Stimulated activated CD8-positive, alpha-beta memory T cell treated with anti-CD3 and anti-CD28 coated beads, Interleukin-7, amount 100 ng/mL, for 4 hours (primary cell): ENCODE data around the gene TDRD10.

ENCODE experiments used
- DNase-seq, 2 donors: peaks; one replicate each; pipeline ENCODE4 v3.0.0-alpha.2; 2020; ENCODE audit warnings: low read depth in 2 of 2

The TDRD10 gene

DNA sequence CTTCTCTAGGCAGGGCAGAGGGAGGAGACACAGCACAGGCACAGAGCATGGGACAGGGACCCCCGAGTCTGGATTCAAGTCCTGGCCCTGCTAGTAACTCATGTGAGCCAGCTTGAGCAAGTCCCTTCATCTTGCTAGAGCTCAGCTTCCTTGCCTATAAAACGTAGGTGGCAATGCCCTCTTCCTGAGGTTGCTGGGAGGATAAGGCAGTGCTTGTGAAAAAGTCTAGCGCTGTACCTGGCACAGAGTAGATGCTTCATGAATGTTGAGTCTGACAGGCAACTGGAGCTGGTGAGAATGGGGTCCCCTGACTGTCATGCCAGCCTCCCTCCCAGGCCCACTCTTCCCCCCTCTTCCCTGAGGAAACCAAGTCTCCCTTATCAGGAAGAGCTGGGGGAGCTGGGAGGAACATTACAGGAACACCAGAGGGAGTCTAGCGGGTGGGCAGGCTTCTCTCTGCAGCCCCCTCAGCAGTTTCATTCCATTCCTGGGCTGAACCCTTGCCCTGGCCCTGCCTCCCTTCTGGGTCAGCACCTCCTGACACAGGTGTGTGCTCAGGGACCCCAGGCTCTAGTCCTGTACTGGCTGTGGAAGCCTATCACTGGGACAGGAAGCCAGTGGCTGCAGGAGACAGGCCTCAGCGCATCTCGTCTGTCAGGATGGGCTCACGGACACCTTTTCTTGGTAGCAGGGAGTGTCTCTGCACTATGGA, 75.5 kb downstream of the TDRD10 start:
- no peak for DNase-seq

DNA sequence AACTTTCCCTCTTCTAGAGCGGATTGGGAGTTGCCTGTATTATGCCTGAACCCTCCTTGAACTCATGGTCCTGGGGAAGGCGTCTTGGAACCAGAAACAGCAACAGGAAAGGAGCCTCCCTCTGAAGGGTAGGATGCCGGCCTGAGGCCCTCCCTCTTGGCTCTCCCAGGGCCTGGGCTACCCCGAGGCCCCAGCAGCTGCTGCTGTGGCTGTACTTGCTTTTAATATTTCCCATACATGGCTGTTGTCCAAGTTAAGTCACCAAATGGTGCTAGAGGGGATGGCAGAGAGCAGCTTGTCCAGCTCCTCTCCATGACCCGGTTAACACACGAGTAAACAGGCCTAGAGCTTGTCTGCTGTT, 76.0 kb downstream of the TDRD10 start:
- no peak for DNase-seq

DNA sequence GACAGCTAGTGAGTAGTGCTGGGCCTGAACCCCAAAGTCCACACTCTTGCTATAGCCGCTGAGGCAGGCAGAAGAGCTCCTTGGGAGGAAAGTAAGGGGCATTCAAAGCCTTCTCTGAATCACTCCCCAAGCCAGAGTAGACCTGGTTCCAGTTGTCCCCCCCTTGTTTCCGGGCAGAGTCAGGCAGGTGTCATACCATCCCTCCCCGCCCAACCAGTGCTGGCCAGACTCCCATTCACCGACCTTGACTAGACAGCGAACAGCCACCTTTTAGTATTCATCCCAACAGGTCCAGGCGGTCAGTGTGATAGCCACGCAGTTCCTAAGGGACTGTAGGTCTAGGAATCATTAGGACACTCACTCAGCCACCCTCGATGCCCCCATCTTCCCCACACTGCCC, 77.4 kb downstream of the TDRD10 start:
- no peak for DNase-seq

DNA sequence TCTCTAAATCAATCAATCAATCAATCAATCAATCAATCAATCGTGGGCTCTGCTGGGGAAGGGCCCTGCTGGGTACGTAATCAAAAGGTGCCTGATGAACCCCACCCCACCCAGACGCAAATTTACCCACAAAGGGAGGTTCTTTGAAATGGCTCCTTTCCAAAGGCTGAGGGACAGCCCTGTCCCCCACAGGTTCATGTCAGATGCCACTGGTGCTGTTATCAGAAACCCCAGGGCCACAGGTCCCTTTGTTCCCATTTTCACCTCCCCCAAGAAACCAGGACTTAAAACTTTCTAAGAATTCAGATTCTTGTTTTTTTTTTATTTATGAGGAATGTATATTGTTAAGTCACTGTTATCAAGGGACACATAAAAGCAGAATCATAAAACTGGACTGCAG, 79.7 kb downstream of the TDRD10 start:
- DNase-seq = no peak

DNA sequence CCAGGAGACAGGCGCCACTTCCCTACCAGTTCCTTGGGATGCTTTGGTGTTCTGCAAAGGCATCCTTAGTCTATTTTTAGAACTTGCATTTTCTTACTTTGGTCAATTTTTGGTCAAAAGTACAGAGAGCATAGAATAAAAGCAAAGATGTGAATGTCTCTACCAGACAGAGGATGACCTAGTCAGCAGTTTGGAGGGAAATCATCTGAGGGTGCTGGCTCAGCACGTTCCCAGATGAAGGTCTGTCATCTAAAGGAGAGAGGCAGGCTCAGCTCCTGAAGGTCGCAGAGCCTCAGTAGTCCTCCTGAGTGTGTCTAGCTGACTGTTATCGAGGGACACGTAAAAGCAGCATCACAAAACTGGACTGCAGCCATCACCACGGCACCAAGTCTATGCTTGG, 80.9 kb downstream of the TDRD10 start:
- DNase-seq = no peak

DNA sequence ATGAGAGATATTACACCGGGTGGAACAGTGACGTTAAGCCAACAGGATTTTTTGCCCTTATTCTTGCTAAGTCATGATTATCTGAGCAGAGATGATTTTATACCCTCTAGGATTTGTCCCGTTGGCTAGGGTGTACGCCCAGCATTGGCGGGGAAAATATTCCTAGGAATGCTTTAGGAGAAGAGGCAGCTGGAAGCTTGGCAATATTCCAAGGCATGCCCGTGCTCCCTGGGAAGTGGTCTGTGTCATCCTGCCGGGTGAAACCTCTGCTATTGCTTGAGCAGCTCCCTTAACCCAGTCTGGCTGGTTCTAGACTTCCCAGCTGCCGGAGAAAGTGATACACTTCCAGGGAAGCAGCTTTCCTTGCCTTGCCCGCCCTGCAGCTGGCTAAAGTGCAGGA, 81.8 kb downstream of the TDRD10 start:
- no peak for DNase-seq

DNA sequence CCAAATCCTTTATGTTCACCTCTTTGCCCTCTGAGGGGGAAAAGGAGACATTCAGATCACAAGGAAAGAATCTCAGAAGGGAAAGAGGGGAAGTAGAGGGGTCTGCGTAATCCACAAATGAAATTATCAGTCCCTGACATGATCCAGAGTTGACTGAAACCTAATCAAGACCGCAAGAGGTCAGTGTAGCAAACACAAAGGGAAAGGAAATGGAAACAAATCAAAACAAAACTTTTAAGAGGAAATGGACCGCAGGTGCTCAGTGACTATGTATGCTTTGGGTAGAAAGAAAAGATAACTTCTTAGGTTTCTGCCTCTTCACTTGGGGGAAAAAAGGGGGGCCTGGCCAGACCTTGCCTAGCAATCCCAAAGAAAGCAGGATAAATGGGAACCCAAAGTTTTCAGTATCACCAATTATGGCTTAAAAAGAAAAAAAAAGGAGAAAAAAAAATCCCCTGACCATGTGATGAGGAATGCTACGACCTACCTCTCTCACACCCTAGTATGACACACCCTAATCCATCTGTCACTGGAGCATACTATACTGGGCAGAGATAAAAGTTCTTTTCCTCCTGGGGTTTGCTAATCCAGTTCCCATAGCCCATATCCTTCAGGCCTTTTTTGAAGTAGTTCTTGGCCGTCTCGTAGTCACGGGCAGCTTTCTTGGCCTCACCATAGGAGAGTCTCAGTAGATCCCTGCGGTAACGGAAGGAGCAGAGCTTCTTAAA, 82.4 kb downstream of the TDRD10 start:
- DNase-seq = no peak

DNA sequence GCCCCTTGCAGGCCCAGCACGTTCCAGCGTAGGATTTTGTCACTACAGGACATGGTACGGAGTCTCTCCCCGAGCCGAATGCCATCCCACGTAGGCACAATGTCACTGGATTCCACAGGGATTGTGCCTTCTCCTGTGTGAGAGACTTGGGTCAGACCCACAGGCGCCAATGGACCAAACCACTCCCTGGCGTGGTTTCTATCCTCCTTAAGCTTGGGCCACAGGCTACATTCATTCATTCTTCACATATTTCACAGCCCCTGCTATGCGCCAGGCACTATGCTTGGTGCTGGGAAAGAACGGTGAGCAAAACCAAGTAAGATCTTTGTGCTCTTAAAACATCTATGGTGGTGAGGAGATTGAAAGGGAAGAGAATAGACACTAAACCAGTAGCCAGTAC, 84.2 kb downstream of the TDRD10 start:
- DNase-seq = no peak

DNA sequence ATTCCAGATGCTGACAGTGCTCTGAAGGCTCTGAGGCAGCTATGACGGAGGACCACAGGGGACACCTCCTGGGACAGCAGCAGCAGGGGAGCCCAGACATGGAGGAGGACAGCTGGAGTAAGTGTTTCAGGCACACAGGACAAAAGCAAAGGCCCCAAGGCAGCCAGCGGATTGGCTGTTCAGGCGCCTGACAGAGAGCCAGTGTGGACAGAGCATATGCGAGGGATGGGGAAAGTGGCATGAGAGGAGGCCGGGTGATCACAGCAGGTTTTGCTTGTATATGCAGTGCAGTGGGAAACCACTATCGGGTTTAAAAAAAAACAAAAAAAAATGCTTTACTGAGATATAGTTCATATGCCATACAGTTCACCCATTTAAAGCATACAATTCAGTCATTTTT, 84.6 kb downstream of the TDRD10 start:
- no peak for DNase-seq

DNA sequence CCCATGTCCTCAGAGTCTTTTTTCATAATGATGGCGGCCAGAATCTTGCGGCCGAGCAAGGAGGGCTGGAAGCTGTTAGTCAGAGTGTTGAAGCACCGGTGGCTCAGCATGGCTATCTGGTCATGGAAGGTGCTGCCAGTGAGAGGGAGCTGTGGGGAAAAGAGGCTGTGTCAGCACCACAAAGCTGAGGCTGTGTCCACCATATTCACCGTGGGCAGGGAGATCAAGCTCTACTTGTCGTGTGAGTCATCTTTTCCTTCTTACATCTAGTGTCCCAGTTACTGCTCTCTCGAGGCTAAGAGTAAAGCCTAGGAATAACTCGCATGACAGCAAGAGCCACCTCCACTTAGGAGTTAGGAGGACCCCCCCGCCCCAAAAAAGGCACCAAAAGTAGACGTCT, 87.8 kb downstream of the TDRD10 start:
- no peak for DNase-seq

DNA sequence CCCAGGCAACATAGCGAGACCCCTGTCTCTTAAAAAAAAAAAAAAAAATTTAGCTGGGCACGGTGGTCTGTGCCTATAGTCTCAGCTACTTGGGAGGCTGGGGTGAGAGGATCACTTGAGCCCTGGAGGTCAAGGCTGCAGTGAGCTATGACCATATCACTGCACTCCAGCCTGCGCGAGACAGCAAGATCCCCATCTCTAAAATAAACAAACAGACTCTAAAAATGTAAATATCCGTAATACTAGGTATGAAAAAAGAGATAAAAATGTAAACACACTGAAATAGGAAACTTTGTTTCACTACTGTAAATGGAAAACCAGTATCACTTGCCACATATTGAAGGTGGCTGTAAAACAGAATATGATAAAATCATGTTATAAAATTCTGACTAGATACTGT, 88.7 kb downstream of the TDRD10 start:
- DNase-seq = no peak

DNA sequence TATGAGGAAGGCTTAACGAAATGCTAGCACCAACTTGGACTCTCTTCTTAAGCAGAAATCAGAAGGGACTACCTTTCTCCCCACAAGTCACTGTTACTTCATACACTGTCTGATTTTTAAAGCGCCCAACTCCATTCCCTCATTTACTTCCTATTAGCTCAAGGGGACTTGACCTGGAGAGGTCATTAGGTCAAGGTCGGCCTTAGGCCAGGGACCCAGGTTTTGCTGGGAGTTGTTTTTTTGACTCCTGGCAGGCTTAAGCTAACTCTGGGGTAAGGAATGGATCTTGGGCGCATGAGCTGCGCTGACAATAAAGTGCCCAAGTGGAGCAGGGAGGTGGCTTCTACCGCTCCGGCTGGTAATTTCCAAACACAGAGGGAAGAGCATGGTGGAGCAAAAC, 89.2 kb downstream of the TDRD10 start:
- DNase-seq = no peak

DNA sequence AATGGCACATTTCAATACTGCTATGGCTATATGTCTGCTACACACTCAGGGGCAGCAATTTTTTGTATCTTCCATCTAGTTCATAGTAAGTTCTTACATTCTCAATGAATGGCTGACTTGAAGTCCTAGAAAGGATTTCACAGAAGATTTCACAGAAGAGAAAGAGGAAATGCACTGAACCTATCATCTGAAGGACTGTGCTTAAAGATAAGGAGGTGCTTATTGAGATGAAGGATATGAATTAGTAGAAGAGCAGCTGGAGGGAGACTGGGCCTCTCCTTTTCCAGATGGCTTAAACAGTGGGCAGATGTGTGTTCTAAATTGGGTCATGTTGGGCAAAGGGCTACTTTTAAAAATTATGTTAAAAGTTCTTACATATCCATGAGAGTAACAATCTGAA, 91.4 kb downstream of the TDRD10 start:
- DNase-seq = no peak

DNA sequence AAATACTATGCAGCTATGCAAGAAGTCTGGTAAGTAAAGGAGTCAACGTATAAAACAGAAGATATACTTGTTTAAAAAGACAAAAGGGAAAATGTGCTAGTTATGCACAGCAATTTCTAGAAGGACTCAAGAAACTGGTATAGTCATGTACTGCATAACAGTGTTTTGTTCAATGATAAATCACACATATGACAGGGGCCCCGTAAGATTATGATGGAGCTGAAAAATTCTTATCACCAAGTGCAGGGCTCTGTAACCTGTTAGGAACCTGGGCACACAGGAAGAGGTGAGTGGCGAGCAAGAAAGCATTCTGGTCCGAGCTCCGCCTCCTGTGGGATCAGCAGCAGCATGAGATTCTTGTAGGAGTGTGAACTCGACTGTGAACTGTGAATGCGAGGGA, 92.8 kb downstream of the TDRD10 start:
- no peak for DNase-seq

DNA sequence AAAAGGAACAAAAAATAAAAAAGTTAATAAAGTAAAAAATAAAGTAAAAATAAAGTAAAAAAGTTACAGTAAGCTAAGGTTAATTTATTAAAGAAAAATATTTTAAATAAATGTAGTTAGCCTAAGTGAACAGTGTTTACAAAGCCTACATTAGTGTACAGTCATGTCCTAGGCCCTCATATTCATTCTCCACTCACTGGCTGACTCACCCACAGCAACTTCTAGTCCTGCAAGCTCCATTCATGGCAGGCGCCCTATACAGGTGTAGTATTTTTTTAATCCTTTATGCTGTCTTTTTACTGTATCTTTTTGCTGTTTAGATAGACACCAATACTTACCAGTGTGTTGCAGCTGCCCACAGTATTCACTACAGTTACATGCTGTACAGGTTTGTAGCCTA, 93.6 kb downstream of the TDRD10 start:
- DNase-seq = no peak
